Suprapubic skin (tissue), 4 donors: Measurements from ENCODE around the gene PHF12.

Source experiments
- CTCF ChIP-seq, 2 donors: fragments of 200-600 bp in 1 of 2; fragments of 450-650 bp in 1 of 2; sonication (generic) in 1 of 2; IDR thresholded peaks; one replicate each; pipeline ENCODE4 v1.5.1; 2016 to 2019; ENCODE audit warnings: antibody characterized with exemption in 2 of 2, mild to moderate bottlenecking in 1 of 2, moderate library complexity in 1 of 2
- EP300 ChIP-seq: sonication (generic); formaldehyde crosslinking; IDR thresholded peaks from one replicate; pipeline ENCODE4 v1.6.1; 2017; ENCODE audit warnings: antibody characterized with exemption
- POLR2A ChIP-seq, 2 donors: fragments of 450-650 bp; IDR thresholded peaks; one replicate each; pipeline ENCODE4 v1.6.1; 2017; ENCODE audit warnings: antibody characterized with exemption in 2 of 2, mild to moderate bottlenecking in 2 of 2, moderate library complexity in 2 of 2
- POLR2AphosphoS5 ChIP-seq, 3 donors: sonication (generic); formaldehyde crosslinking; IDR thresholded peaks; one replicate each; pipeline ENCODE4 v1.6.1; 2017; ENCODE audit warnings: antibody characterized with exemption in 3 of 3

- TF ChIP-seq POLR2A (IDR thresholded peaks at IDR 0.05) (no peak), CTCF (IDR thresholded peaks at IDR 0.05) (no peak), EP300 (no peak), POLR2AphosphoS5 (IDR thresholded peaks at IDR 0.05) (no peak)
Measured at GRCh38 chr17:28941251-28941650, 10.1 kb downstream of the PHF12 start.
